Ovary (tissue), 3 donors: ENCODE data around the gene ZNF534.

Experiments
- EP300 ChIP-seq: sonication (generic); formaldehyde crosslinking; IDR thresholded peaks from one replicate; pipeline ENCODE4 v1.6.1; 2017; ENCODE audit warnings: antibody characterized with exemption
- POLR2A ChIP-seq: fragments of 450-650 bp; IDR thresholded peaks from one replicate; pipeline ENCODE4 v1.6.1; 2017; ENCODE audit warnings: antibody characterized with exemption, mild to moderate bottlenecking, moderate library complexity
- TF ChIP-seq, protein P1 (sequence below), 3 donors: fragments of 450-650 bp in 2 of 3; fragments of 200-600 bp in 1 of 3; IDR thresholded peaks; one replicate each; pipeline versions ENCODE4 v1.5.1 to v1.8.0; 2016 to 2022; ENCODE audit warnings: antibody characterized with exemption in 3 of 3, mild to moderate bottlenecking in 1 of 3
- donor health status: DM: no; HTN: no; CAD: no.

DNA sequence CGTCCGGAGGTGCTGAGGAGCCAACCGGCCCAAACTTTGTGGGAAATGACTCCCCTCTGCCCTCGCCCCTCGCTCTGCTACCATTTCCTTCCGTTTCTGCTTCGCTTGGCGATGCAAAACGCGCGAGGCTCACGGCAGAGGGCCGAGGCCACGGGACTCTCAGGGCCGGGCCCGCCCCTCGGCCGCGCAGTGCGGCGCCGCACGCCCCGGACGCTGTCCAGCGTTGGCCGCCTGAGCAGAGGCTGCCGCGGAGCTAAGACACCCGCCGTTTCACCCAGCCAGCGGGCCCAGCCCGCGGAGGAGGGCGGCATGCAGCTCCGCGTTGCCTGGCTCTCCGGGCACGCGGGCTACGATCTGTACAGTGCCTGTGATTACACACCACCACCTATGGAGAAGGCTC lies 22.3 kb downstream of the ZNF534 start:
- TF ChIP-seq, protein P1, sequence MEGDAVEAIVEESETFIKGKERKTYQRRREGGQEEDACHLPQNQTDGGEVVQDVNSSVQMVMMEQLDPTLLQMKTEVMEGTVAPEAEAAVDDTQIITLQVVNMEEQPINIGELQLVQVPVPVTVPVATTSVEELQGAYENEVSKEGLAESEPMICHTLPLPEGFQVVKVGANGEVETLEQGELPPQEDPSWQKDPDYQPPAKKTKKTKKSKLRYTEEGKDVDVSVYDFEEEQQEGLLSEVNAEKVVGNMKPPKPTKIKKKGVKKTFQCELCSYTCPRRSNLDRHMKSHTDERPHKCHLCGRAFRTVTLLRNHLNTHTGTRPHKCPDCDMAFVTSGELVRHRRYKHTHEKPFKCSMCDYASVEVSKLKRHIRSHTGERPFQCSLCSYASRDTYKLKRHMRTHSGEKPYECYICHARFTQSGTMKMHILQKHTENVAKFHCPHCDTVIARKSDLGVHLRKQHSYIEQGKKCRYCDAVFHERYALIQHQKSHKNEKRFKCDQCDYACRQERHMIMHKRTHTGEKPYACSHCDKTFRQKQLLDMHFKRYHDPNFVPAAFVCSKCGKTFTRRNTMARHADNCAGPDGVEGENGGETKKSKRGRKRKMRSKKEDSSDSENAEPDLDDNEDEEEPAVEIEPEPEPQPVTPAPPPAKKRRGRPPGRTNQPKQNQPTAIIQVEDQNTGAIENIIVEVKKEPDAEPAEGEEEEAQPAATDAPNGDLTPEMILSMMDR (IDR thresholded peaks at IDR 0.05): no peak
- TF ChIP-seq POLR2A: no peak
- TF ChIP-seq EP300: no peak
